NCI-H1930 (cell line): ENCODE results near the gene CPM.
"Not testable (repeated sequence)": the region's sequence is repeated elsewhere in the genome, so short reads cannot be mapped to it uniquely, and the experiment has no call there.

Experiments
- DNase-seq, 2 experiments: peaks; one replicate each; lab custom pipeline; 2025; lab: John Stamatoyannopoulos, UW

The CPM gene

DNA sequence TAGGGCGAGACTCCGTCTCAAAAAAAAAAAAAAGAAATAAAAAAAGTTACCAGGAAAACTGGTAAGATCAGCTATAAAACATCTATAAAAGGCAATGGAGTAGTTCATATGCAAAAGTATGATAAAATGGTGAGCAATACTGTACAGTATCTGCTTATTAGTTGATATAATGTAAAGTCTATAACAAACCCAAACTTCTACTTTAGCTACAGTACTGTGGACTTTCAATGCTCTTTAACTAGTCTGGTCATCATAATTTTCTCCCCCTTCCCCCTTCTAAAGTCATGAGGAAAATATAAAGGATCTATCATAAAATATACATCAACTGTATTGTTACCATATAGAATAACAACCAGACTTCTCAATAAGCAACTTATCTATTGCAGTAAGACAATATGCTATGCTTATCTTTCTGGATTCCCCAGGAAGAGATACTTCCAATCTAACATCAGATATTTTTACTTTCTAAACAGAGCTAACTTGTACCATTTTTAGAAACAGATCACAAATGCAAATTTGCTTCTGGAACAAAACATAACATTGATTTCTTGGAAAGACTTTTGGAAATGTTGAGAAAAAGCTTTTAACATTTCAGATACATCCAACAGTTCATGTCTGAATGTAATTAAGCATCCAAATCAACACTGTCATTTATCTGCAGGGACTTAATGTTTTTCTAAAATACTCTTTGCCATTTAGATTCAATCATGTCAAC lies 81.2 kb downstream of the CPM start:
- no peak for DNase-seq

DNA sequence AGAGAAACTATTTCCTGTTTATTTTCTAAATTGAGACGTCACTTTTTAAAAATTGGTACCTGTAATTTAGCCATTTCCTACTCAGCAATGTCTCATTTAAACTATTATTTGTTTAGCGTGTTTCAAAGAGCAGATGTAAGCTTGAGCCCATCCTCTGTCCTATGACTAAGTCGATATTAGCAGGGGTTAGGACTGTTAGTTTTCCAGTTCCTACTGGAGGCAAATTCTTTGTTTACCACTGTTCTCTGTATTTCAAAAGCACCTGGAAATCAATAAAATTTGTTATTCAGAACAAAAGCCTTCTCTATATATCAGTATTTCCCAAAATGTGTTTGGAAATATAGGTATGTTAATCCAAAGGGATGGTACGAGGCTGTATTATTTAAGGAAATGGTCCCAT lies 82.6 kb downstream of the CPM start:
- DNase-seq = no peak

- DNase-seq = no peak
Measured at GRCh38 chr12:68846811-68847210, 86.2 kb downstream of the CPM start.

GRCh38 chr12:68844788-68845695 lies 87.9 kb downstream of the CPM start:
- DNase-seq = no peak

GRCh38 chr12:68844318-68844745 lies 88.6 kb downstream of the CPM start:
- no peak for DNase-seq

DNA sequence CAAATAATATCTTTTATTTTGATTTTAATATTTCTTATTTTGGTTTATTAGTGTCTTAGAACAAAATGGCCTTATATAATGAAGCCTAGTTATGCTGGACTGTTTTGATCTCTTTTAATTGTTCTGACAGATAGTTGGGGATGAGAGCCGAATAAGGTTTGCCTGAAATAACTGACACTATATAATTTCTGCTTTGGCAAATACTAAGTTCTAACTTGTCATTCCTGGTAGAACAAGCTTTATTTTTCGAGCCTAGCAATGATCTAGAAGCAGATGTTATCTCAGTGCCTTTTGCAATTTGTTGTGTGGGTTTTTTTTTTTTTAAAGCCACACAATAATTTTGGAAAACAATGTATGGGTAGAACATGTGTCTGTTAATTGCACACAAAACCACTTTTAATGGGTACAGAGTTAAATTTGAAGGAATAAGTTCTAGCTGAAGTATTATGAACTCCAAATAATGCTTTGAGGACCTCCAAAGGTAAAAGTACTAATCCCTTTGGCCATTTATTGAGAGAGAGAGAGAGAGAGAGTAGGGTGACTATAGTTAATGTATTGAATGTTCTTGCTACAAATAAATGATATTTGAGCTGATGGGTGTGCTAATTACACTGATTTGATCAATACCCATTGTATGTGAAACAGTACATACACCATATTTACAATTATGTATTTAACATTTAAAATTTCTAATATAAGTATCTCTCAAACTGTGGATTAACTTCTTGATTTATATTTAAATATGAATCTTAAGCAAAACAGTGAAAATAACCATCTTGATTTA lies 90.0 kb downstream of the CPM start:
- no peak for DNase-seq

- DNase-seq = no peak
Measured at GRCh38 chr12:68842123-68842522, 90.8 kb downstream of the CPM start.

GRCh38 chr12:68841717-68842116 lies 91.3 kb downstream of the CPM start:
- DNase-seq = no peak

DNA sequence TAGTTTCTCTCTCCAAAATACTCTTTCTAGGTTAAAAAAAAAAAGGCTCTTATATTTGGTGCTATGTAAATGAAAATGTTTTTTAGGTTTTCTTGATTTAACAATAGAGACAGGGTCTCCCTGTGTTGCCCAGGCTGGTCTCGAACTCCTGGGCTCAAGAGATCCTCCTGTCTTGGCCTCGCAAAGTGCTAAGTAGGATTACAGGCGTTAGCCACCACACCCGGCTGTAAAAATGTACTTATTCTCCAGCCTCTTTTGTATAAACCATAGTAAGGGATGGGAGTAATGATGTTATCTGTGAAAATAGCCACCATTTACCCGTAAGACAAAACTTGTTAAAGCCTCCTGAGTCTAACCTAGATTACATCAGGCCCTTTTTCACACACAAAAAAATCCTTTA lies 91.8 kb downstream of the CPM start:
- not testable (repeated sequence) for DNase-seq

DNA sequence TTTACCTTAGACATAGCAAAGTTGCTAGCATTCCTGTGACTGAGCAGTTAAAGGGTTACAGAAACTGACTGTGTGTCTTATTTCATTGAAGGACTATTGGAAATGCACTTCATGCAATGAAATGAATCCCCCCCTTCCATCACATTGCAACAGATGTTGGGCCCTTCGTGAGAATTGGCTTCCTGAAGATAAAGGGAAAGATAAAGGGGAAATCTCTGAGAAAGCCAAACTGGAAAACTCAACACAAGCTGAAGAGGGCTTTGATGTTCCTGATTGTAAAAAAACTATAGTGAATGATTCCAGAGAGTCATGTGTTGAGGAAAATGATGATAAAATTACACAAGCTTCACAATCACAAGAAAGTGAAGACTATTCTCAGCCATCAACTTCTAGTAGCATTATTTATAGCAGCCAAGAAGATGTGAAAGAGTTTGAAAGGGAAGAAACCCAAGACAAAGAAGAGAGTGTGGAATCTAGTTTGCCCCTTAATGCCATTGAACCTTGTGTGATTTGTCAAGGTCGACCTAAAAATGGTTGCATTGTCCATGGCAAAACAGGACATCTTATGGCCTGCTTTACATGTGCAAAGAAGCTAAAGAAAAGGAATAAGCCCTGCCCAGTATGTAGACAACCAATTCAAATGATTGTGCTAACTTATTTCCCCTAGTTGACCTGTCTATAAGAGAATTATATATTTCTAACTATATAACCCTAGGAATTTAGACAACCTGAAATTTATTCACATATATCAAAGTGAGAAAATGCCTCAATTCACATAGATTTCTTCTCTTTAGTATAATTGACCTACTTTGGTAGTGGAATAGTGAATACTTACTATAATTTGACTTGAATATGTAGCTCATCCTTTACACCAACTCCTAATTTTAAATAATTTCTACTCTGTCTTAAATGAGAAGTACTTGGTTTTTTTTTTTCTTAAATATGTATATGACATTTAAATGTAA lies 93.5 kb downstream of the CPM start:
- no peak for DNase-seq

DNA sequence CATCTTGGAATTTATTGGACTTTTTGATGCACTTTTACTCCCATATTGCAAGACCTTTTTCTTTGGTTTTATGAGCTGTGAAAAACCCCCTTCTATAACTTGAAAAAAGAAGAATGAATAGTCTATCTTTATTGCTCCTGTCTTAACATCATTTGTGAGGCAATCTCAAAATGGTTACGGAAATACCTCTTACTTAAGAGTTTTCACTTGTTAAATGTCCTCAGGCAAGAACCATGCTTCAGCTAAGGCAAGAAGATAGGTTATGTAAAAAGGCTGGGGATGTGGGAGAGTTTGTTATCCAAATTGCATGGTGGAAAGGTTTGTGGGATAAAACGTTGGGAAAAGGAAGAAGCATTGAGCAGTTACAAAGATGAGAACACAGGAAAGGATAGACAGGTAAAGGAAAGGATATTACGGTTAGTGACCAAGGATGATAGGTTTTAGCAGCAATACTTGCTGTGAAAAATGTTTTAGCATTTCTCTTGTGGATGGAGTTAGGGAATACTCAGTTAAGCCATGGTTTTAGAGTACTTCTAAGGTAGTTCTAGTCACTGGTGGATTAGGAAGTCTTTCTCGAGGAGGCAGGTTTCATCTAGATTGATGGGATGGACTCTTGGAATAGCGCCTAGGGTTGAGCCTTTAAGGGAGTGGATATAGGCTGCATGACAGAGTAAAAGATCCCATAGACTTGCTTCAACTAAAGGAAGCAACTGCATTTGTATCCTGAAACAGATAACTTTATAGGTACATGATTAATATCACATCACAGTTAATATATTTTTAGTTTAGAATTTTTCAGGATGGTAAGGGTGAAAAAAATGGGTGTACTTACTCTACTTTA lies 94.7 kb downstream of the CPM start:
- DNase-seq = no peak

DNA sequence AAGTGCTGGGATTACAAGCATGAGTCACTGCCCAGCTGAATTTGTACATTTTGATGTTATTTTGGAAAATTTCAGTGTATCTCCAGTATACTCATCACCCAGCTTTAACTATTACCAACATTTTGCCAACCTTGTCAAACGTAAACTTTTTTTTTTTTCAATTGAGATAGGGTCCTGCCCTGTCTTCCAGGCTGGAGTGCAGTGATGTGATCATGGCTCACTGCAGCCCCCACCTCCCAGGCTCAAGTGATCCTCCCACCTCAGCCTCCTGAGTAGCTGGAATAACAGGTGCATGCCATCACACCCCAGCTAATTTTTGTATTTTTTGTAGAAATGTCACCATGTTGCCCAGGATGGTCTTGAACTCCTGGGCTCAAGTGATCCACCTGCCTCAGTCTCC lies 95.8 kb downstream of the CPM start:
- no peak for DNase-seq

GRCh38 chr12:68835333-68835908 lies 97.5 kb downstream of the CPM start:
- DNase-seq = no peak

GRCh38 chr12:68833508-68833907 lies 99.5 kb downstream of the CPM start:
- DNase-seq = no peak

DNA sequence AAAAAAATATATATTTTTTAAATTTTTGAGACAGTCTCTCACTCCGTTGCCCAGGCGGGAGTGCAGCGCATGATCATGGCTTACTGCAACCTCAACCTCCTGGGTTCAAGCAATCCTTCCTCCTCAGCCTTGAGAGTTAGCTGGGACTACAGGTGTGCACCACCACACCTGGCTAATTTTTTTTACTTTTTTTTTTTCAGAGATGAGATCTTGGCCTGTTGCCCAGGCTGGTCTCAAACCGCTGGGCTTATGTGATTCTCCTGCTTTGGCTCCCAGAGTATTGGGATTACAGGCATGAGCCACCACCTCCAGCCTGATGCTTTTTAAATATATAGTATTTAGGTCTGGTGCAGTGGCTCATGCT lies 100.5 kb downstream of the CPM start:
- no peak for DNase-seq

GRCh38 chr12:68831751-68832503 lies 101.0 kb downstream of the CPM start:
- DNase-seq = no peak

DNA sequence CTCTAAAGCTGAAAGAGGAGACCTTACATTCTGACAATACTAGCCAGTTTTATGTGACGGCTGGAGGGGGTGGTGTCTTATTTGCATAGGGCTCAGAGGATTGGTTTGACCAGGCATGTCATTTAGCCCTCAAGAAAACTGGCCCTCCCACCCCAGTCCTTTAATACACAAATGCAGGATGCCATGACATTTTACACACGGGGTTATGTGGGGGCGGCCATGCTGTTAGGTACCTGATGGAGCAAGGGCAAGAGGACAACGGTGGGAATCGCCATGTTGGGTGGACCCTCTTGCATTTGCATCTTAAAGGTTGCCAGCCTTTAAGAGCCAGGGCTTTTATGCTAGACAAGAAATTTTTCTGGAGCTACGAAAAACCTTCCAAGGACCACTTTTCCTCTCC lies 101.7 kb downstream of the CPM start:
- DNase-seq = no peak

- no peak for DNase-seq
Measured at GRCh38 chr12:68828672-68829068, 104.3 kb downstream of the CPM start.

- no peak for DNase-seq
Measured at GRCh38 chr12:68827895-68828671, 104.9 kb downstream of the CPM start.
